RWPE1 (cell line): ENCODE measurements around the gene PHLPP1.

Source experiments
- CTCF ChIA-PET: fragments of 350-600 bp; sonication (Branson Sonifier 250); formaldehyde crosslinking; extraction: SDS; loops from one replicate; lab custom pipeline; 2021; lab: Yijun Ruan, JAX
- POLR2A ChIA-PET: fragments of 400-600 bp; formaldehyde crosslinking; extraction: SDS; loops from one replicate; lab custom pipeline; 2020; ENCODE audit warnings: antibody characterized with exemption; ENCODE audit not compliant: low non-redundant PET; lab: Yijun Ruan, JAX
- DNase-seq: peaks from one replicate; pipeline ENCODE4 v3.0.0; 2012; ENCODE audit warnings: low spot score
- H3K27ac ChIP-seq: fragments of 450-650 bp; 2 replicates; pipeline ENCODE4 v1.5.1; 2017
- CTCF ChIP-seq: fragments of 450-650 bp; conservative IDR thresholded peaks from 2 replicates; pipeline ENCODE4 v1.5.1; 2017; ENCODE audit warnings: low read depth, mild to moderate bottlenecking

Gene PHLPP1

GRCh38 chr18:62987055-62987830 lies 271.9 kb downstream of the PHLPP1 start:
- TF ChIP-seq CTCF = no peak
- POLR2A ChIA-PET = no interaction called here
- no peak overlapping the region for H3K27ac ChIP-seq
- CTCF ChIA-PET = interaction anchor here (0.7 kb wide), 1 partner anchor 352 kb away, joined by 3 read pairs; no protein-coding TSS in a partner anchor
- no peak for DNase-seq

GRCh38 chr18:62987859-62988258 lies 272.5 kb downstream of the PHLPP1 start:
- DNase-seq = no peak
- no peak overlapping the region for H3K27ac ChIP-seq
- ChIA-PET CTCF (interaction anchor here (0.7 kb wide), 1 partner anchor 352 kb away, joined by 3 read pairs; no protein-coding TSS in a partner anchor), POLR2A (no interaction called here)
- no peak for TF ChIP-seq CTCF

- no peak for TF ChIP-seq CTCF
- DNase-seq = no peak
- ChIA-PET CTCF (no interaction called here), POLR2A (no interaction called here)
- no peak overlapping the region for H3K27ac ChIP-seq
Measured at GRCh38 chr18:62988471-62988870, 273.1 kb downstream of the PHLPP1 start.

GRCh38 chr18:62989195-62989594 lies 273.9 kb downstream of the PHLPP1 start:
- CTCF ChIA-PET = interaction anchor here (0.7 kb wide), 1 partner anchor 17 kb away, joined by 3 read pairs; no protein-coding TSS in a partner anchor
- no peak for TF ChIP-seq CTCF
- DNase-seq = no peak
- no peak overlapping the region for H3K27ac ChIP-seq
- POLR2A ChIA-PET = no interaction called here

GRCh38 chr18:62990653-62991052 lies 275.3 kb downstream of the PHLPP1 start:
- TF ChIP-seq CTCF = no peak
- no peak overlapping the region for H3K27ac ChIP-seq
- no peak for DNase-seq
- CTCF ChIA-PET = no interaction called here
- POLR2A ChIA-PET = no interaction called here

GRCh38 chr18:62991389-62991788 lies 276.0 kb downstream of the PHLPP1 start:
- CTCF ChIA-PET = no interaction called here
- POLR2A ChIA-PET = no interaction called here
- H3K27ac ChIP-seq = no peak overlapping the region
- DNase-seq = no peak
- TF ChIP-seq CTCF = no peak
